Endothelial cell of umbilical vein (primary cell): ENCODE measurements around the gene SYNM. TPM values are rescaled to one million over a fixed set of nuclear protein-coding genes. Genes with fewer than 3 reads are reported as not detected.

Experiments
- BruUV-seq: library from RNA; stranded (reverse); fragments of 400-500 nt; replicated peaks from 2 replicates; lab custom pipeline; 2021; lab: Mats Ljungman, UMichigan
- CTCF ChIA-PET: fragments of 300-600, 350-600 bp; sonication (Branson Sonifier 250); formaldehyde crosslinking; loops from one replicate; lab custom pipeline; 2021; ENCODE audit warnings: antibody characterized with exemption, inconsistent platforms; lab: Charles Lee
- POLR2A ChIA-PET: fragments of 300-600, 350-600 bp; sonication (Branson Sonifier 250); formaldehyde crosslinking; loops from one replicate; lab custom pipeline; 2021; ENCODE audit warnings: antibody characterized with exemption, inconsistent platforms; lab: Charles Lee
- DNase-seq: peaks from one replicate; pipeline ENCODE4 v3.0.0-alpha.2; 2011; ENCODE audit warnings: low read depth, low spot score
- FAIRE-seq: peaks from 2 replicates; lab custom pipeline; 2011; peaks lifted over from hg19 to GRCh38; lab: Jason Lieb, UNC
- H2AFZ ChIP-seq: 2 replicates; pipeline ENCODE4 v1.6.0; 2012; ENCODE audit warnings: low read depth, low read length, control low read depth, inconsistent platforms
- H3K27ac ChIP-seq: 2 replicates; pipeline ENCODE4 v1.5.1; 2011; ENCODE audit warnings: low read depth, mild to moderate bottlenecking, control low read depth, low read length, moderate library complexity; ENCODE audit not compliant: insufficient read depth
- H3K27me3 ChIP-seq, 2 experiments: 2 replicates each; pipeline versions ENCODE4 v1.6.0 to v1.6.1; 2011; ENCODE audit warnings: low read length in 2 of 2, mixed read lengths in 1 of 2; ENCODE audit not compliant: control insufficient read depth in 2 of 2, insufficient read depth in 2 of 2
- H3K36me3 ChIP-seq, 2 experiments: 2 replicates in 1 of 2; 3 replicates in 1 of 2; pipeline ENCODE4 v1.5.1; 2011; ENCODE audit warnings: low read length in 2 of 2, mild to moderate bottlenecking in 1 of 2, moderate library complexity in 1 of 2; ENCODE audit not compliant: control insufficient read depth in 2 of 2, insufficient read depth in 2 of 2; ENCODE audit errors: extremely low read depth in 1 of 2
- H3K4me1 ChIP-seq: 3 replicates; pipeline ENCODE4 v1.5.1; 2011; ENCODE audit warnings: mild to moderate bottlenecking, low read length; ENCODE audit not compliant: control insufficient read depth, insufficient read depth; ENCODE audit errors: extremely low read depth
- H3K4me2 ChIP-seq: 2 replicates; pipeline ENCODE4 v1.6.1; 2011; ENCODE audit warnings: low read length, control low read depth, mixed read lengths; ENCODE audit not compliant: insufficient read depth
- H3K4me3 ChIP-seq, 3 experiments: fragments of 200-600 bp in 1 of 3; sonication (generic), shearing (Covaris generic) in 1 of 3; replicated peaks in 1 of 3; 2 replicates each; pipeline ENCODE4 v1.5.1; 2011 to 2016; ENCODE audit warnings: control low read depth in 3 of 3, low read length in 3 of 3, mild to moderate bottlenecking in 2 of 3, inconsistent platforms in 1 of 3, low read depth in 1 of 3, moderate library complexity in 1 of 3; ENCODE audit not compliant: insufficient read depth in 1 of 3
- H3K79me2 ChIP-seq: 2 replicates; pipeline ENCODE4 v1.6.0; 2012; ENCODE audit warnings: low read length, inconsistent platforms; ENCODE audit not compliant: control insufficient read depth, insufficient read depth
- H3K9ac ChIP-seq: replicated peaks from 2 replicates; pipeline ENCODE3; 2011; ENCODE audit warnings: low read length, control low read depth; ENCODE audit not compliant: insufficient read depth; ENCODE audit errors: extremely low read depth
- H3K9me1 ChIP-seq: replicated peaks from 3 replicates; pipeline ENCODE4 v1.6.0; 2011; ENCODE audit warnings: mild to moderate bottlenecking, low read length; ENCODE audit not compliant: control insufficient read depth, insufficient read depth; ENCODE audit errors: extremely low read depth
- H3K9me3 ChIP-seq: replicated peaks from 2 replicates; pipeline ENCODE4 v1.5.1; 2012; ENCODE audit warnings: low read length, inconsistent platforms; ENCODE audit not compliant: control insufficient read depth, insufficient read depth
- H4K20me1 ChIP-seq: replicated peaks from 2 replicates; pipeline ENCODE3; 2011; ENCODE audit warnings: mild to moderate bottlenecking, low read length; ENCODE audit not compliant: control insufficient read depth, insufficient read depth; ENCODE audit errors: extremely low read depth
- CTCF ChIP-seq, 2 donors: IDR thresholded peaks; 1 replicate in 1 of 2; 2 replicates in 1 of 2; pipeline ENCODE4 v1.5.1; 2011; ENCODE audit warnings: low read length in 2 of 2, mild to moderate bottlenecking in 2 of 2, moderate library complexity in 2 of 2, control low read depth in 1 of 2, inconsistent platforms in 1 of 2, low read depth in 1 of 2; ENCODE audit not compliant: insufficient read depth in 1 of 2; ENCODE audit errors: extremely low read depth in 1 of 2
- EZH2 ChIP-seq: IDR thresholded peaks from 2 replicates; pipeline ENCODE4 v1.6.1; 2012; ENCODE audit warnings: borderline replicate concordance, low read depth, mild to moderate bottlenecking, moderate library complexity, low read length, inconsistent platforms; ENCODE audit not compliant: severe bottlenecking
- FOS ChIP-seq: IDR thresholded peaks from 2 replicates; pipeline ENCODE4 v1.6.1; 2011; ENCODE audit warnings: mild to moderate bottlenecking, low read length, moderate library complexity, borderline replicate concordance; ENCODE audit not compliant: insufficient read depth
- GATA2 ChIP-seq: IDR thresholded peaks from 2 replicates; pipeline ENCODE4 v1.7.0; 2011; ENCODE audit warnings: low read depth, mild to moderate bottlenecking, moderate library complexity, mixed read lengths, low read length; ENCODE audit not compliant: insufficient read length, insufficient read depth
- JUN ChIP-seq: IDR thresholded peaks from 2 replicates; pipeline ENCODE4 v1.6.1; 2011; ENCODE audit warnings: borderline replicate concordance, low read depth; ENCODE audit not compliant: insufficient read length, insufficient read depth
- MAX ChIP-seq: IDR thresholded peaks from 2 replicates; pipeline ENCODE4 v1.6.1; 2011; ENCODE audit not compliant: insufficient read depth, insufficient read length
- MYC ChIP-seq: IDR thresholded peaks from one replicate; pipeline ENCODE4 v1.6.1; 2011; ENCODE audit warnings: mild to moderate bottlenecking, low read depth, low read length
- POLR2A ChIP-seq: IDR thresholded peaks from 2 replicates; pipeline ENCODE4 v1.6.1; 2012; ENCODE audit warnings: low read depth, mild to moderate bottlenecking, control low read depth, low read length
- POLR2AphosphoS5 ChIP-seq: IDR thresholded peaks from 2 replicates; pipeline ENCODE4 v1.6.1; 2012; ENCODE audit warnings: low read depth, mild to moderate bottlenecking, control low read depth, low read length, moderate library complexity; ENCODE audit not compliant: insufficient read depth
- dilution Hi-C: fragments of 300-500 bp; cut with MboI; formaldehyde crosslinking; loops from one replicate; pipeline ENCODE4 v1.15.0; 2019; ENCODE audit warnings: low sequenced_read_pairs; ENCODE audit not compliant: extremely low pct_ligation_motif_present
- intact Hi-C: fragments of 100-400 bp; cut with micrococcal nuclease; formaldehyde crosslinking; loops from one replicate; pipeline ENCODE4 v1.10.0; 2022
- polyA plus RNA-seq, 4 experiments: library from polyadenylated mRNA; depleted of rRNA in 3 of 4; stranded (reverse) in 3 of 4; unstranded in 1 of 4; fragments of >200 nt; gene quantifications; 2 replicates each; pipeline versions ENCODE4 v1.2.1 to v1.2.3, GENCODE V29; 2011 to 2012; ENCODE audit warnings: missing spikeins in 1 of 4
- total RNA-seq: library from RNA; stranded (reverse); gene quantifications from 2 replicates; pipeline ENCODE4 v1.2.3, GENCODE V29; 2021

The SYNM gene
- total and polyA plus RNA-seq, 2 donors (not counting 3 experiments of a cell fraction or from before 2014, with no cell fraction given) = 3.7 to 10.2 TPM

GRCh38 chr15:99182791-99183190 is 77.9 kb downstream of the SYNM start:
- BruUV-seq = no TSS peak
- no peaks in the 10 kb centered on the region for H3K9me3 ChIP-seq
- no peak overlapping the region for H3K4me2 ChIP-seq
- H3K79me2 ChIP-seq = no peaks in the 10 kb centered on the region
- no peak for DNase-seq
- no peaks in the 10 kb centered on the region for H3K27me3 ChIP-seq
- no peak overlapping the region for H2AFZ ChIP-seq
- FAIRE-seq = no peak
- H4K20me1 ChIP-seq = no peaks in the 10 kb centered on the region
- H3K9me1 ChIP-seq = no peaks in the 10 kb centered on the region
- H3K36me3 ChIP-seq = peaks cover 0 to 4% of the 10 kb centered on the region in 2 experiments
- TF ChIP-seq JUN (no peak), FOS (no peak), POLR2A (no peak), POLR2AphosphoS5 (no peak), MAX (no peak), CTCF (IDR thresholded peaks at IDR 0.05; ENCODE audit: extremely low read depth in 1 of 2, insufficient read depth in 1 of 2, low read depth in 1 of 2, low read length in 2 of 2) (no peak), MYC (no peak), GATA2 (no peak), EZH2 (no peak)
- no peak overlapping the region for H3K9ac ChIP-seq
- H3K4me3 ChIP-seq = no peak overlapping the region
- POLR2A ChIA-PET = no interaction called here
- no peak overlapping the region for H3K27ac ChIP-seq
- CTCF ChIA-PET = interaction anchor here (1.4 kb wide), 1 partner anchor 78 kb away, joined by 4 read pairs; the partner anchor contains the start of gene SYNM
- intact Hi-C loops = loop anchor here (1.0 kb wide), 1 partner anchor 26 kb away; no protein-coding TSS in a partner anchor
- dilution Hi-C loops = no loop called here
- no peaks in the 10 kb centered on the region for H3K4me1 ChIP-seq

Other genes starting within 250 kb of the SYNM start
- not detected in 2 replicates for gene PGPEP1L, start 97.3 kb upstream of the SYNM start, total RNA-seq
- gene PGPEP1L, start 97.3 kb upstream of the SYNM start, polyA plus RNA-seq = not detected in 2 replicates
- gene TTC23, start 144.5 kb downstream of the SYNM start, total RNA-seq = 18.6 and 27.3 TPM in 2 replicates
- gene TTC23, start 144.5 kb downstream of the SYNM start, polyA plus RNA-seq = 3.0 and 4.1 TPM in 2 replicates
- 19.6 and 22.4 TPM in 2 replicates for gene LRRC28, start 146.4 kb downstream of the SYNM start, total RNA-seq
- 26.7 and 27.8 TPM in 2 replicates for gene LRRC28, start 146.4 kb downstream of the SYNM start, polyA plus RNA-seq